Urinary bladder (tissue), 4 donors: ENCODE measurements around the gene ARVCF. TPM values are rescaled to one million over a fixed set of nuclear protein-coding genes. Genes with fewer than 3 reads are reported as not detected.

Experiments
- DNase-seq: peaks from one replicate; pipeline ENCODE4 v3.0.0-alpha.2; 2015; ENCODE audit errors: extremely low spot score
- H3K27ac ChIP-seq: one replicate; pipeline ENCODE4 v1.5.1; 2013; ENCODE audit warnings: low read depth, mild to moderate bottlenecking, moderate library complexity
- H3K36me3 ChIP-seq: one replicate; pipeline ENCODE4 v1.6.1; 2013; ENCODE audit warnings: mild to moderate bottlenecking, moderate library complexity; ENCODE audit not compliant: insufficient read depth
- H3K4me1 ChIP-seq: one replicate; pipeline ENCODE4 v1.6.1; 2013; ENCODE audit warnings: mild to moderate bottlenecking, moderate library complexity; ENCODE audit not compliant: insufficient read depth
- H3K4me3 ChIP-seq: one replicate; pipeline ENCODE4 v1.5.1; 2013; ENCODE audit warnings: low read depth, low read length
- WGBS: extraction: QIAGEN DNeasy Blood & Tissue Kit; methylation state at CpG from one replicate; pipeline ENCODE4 v1.1.7; 2013; 5-methylcytosine and 5-hydroxymethylcytosine counted together
- polyA plus RNA-seq: library from polyadenylated mRNA; stranded (reverse); fragments of 200-250 nt; gene quantifications from one replicate; pipeline ENCODE4 v1.2.3, GENCODE V29; 2013
- total RNA-seq: library from RNA; depleted of rRNA; stranded (reverse); fragments of >200 nt; gene quantifications from one replicate; pipeline ENCODE4 v1.2.3, GENCODE V29; 2014
- donor health status: healthy with polysubstance abuse.
- donor health status: healthy.

Gene ARVCF
- total and polyA plus RNA-seq, 2 donors: 15.4 to 16.0 TPM

DNA sequence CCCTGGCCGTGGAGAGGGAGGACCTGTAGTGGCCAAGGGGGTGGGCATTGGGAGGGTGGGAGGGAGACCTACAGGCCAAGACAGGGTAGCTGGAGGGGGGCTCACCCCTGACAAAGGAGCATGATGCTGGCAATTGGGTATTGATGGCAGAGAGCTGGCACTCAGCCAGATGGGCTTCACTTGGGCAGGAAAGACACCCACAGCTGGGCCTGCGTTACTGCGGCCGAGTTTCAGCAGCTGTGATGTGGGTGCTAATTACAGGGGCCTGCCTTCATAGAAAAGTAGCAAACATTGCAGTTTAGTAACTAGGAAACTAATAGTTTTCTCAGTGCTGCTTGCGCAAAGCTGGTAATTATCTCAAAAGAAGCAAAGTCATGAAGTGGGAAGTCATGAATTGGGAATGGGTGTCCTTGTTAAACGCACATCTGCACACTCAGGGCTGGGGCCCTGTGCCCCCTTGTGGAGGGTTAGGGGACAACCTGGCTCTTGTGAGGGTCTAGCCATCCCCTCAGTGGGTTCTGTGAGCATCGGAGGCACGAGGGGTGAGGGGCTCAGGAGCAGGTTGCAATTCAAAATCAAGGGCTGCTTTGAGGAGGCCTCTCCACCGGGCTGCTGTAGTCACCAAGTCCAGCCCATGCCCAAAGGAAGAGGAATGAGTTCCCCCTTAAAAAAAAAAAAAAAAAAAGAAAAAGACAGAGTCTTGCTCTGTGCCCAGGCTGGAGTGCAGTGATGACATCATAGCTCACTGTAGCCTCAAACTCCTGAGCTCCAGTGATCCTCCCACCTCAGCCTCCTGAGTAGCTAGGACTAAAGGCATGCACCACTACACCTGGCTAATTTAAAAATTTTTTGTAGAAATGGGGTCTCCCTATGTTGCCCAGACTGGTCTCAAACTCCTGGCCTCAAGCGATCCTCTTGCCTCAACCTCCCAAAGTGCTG, 50.6 kb downstream of the ARVCF start:
- Histone ChIP-seq H3K27ac (no peak overlapping the region), H3K4me1 (no peaks in the 10 kb centered on the region), H3K4me3 (no peak overlapping the region), H3K36me3 (peaks cover 4% of the 10 kb centered on the region)
- 84% methylated on average over 10 of the region's 10 CpGs for WGBS
- no peak for DNase-seq

DNA sequence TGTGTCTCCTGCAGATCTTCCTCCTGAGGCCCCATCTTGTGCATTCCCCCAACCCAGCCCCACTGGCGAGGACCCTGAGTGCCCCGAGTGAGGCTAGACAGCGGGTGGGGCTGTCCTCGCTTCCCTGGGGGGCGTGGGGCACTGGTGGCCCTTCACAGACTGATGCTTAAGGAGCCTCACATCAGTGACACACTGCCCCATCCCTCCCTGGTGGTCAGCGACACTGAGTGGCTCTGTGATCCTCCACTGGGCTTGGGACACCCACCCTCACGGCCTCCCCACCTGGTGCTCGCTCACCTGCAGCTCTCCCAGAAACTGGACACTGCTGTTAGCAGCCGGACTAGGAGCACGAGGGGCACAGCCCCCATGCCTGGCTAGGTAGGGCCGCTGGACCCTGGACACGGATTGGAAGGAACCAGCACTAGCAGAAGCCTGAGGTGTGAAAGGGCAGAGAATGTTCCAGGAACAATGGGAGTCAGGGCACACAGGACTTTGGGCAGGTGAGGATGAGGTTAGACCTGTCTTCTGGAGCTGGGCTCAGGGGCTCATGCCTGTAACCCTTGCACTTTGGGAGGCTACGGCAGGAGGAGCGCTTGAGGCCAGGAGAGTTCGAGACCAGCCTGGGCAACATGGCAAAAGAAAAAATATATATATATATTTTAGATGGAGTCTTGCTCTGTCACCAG, 51.8 kb downstream of the ARVCF start:
- Histone ChIP-seq H3K27ac (no peak overlapping the region), H3K4me1 (no peaks in the 10 kb centered on the region), H3K4me3 (no peak overlapping the region), H3K36me3 (peaks cover 4% of the 10 kb centered on the region)
- no peak for DNase-seq
- WGBS: 95% methylated on average over 15 of the region's 15 CpGs

DNA sequence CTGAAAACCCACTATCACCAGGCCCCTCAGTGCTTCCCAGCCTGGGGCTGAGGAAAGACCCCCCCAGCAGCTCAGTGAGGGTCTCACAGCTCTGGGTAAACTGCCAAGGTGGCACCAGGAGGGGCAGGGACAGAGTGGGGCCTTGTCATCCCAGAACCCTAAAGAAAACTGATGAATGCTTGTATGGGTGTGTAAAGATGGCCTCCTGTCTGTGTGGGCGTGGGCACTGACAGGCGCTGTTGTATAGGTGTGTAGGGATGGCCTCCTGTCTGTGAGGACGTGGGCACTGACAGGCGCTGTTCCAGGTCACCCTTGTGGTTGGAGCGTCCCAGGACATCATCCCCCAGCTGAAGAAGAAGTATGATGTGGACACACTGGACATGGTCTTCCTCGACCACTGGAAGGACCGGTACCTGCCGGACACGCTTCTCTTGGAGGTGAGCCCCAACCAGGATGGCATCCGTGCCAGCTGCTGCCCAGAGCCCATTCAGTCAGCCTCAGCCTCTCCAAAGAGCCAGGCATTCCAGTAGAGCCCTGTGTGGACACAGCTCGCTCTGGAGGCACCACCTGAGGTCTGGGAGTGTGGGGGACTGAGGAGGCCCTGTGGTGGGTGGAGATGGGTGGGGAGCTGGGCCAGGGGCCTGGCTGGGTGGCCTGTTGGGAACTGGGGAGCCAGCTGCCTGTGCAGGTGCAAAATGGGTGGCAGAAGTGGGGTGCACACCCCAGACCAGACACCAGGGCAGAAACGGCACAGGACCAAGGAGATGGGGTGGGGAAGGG, 52.6 kb downstream of the ARVCF start:
- Histone ChIP-seq H3K4me3 (no peak overlapping the region), H3K27ac (no peak overlapping the region), H3K4me1 (no peaks in the 10 kb centered on the region), H3K36me3 (peaks cover 4% of the 10 kb centered on the region)
- no peak for DNase-seq
- 85% methylated on average over 12 of the region's 12 CpGs for WGBS

- Histone ChIP-seq H3K4me1 (no peaks in the 10 kb centered on the region), H3K27ac (peak overlapping the region; percentile 31), H3K36me3 (no peaks in the 10 kb centered on the region), H3K4me3 (no peak overlapping the region)
- DNase-seq: no peak
- 74% methylated on average over 30 of the region's 30 CpGs for WGBS
These were observed 53.5 kb downstream of the ARVCF start for GRCh38 chr22:19962909-19963806.

DNA sequence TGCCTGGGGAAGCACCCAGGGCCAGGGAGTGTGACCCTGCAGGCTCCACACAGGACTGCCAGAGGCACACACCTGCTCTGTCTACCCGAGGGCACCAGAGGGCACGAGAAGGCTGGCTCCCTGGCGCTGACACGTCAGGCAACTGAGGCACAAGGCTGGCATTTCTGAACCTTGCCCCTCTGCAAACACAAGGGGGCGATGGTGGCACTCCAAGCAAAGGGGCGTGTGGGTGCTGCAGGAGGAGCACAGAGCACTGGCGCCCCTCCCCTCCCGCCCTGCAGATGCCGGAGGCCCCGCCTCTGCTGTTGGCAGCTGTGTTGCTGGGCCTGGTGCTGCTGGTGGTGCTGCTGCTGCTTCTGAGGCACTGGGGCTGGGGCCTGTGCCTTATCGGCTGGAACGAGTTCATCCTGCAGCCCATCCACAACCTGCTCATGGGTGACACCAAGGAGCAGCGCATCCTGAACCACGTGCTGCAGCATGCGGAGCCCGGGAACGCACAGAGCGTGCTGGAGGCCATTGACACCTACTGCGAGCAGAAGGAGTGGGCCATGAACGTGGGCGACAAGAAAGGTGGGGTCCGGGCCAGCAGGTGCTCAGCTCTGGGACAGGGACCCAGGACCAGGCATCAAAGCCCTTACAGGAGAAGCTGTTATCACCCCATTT, 54.2 kb downstream of the ARVCF start:
- no peak overlapping the region for H3K4me3 ChIP-seq
- no peaks in the 10 kb centered on the region for H3K36me3 ChIP-seq
- peak overlapping the region; percentile 31 for H3K27ac ChIP-seq
- WGBS: 46% methylated on average over 22 of the region's 22 CpGs
- H3K4me1 ChIP-seq: no peaks in the 10 kb centered on the region
- no peak for DNase-seq

- Histone ChIP-seq H3K4me3 (no peak overlapping the region), H3K36me3 (no peaks in the 10 kb centered on the region), H3K4me1 (no peaks in the 10 kb centered on the region), H3K27ac (no peak overlapping the region)
- WGBS: 84% methylated on average over 8 of the region's 8 CpGs
- DNase-seq: no peak
These were observed 54.8 kb downstream of the ARVCF start for GRCh38 chr22:19961868-19962245.

DNA sequence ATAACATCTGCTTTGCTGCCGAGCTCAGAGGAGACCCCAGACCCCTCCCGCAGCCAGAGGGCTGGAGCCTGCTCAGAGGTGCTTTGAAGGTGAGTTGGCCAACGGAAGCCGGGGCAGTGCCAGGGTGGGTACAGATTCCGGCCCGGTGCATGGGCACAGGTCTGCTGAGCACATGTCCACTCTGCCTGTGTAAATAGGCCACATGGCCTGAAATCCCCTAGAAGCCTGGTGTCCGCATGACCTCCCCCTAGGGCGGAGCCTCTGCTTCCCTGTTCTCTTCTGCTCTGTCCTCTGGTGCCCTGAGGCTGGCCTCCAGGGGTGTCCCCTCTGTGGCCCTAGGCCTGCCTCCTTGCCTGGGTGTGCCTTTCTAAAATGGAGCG, 55.4 kb downstream of the ARVCF start:
- Histone ChIP-seq H3K27ac (no peak overlapping the region), H3K36me3 (no peaks in the 10 kb centered on the region), H3K4me3 (no peak overlapping the region), H3K4me1 (no peaks in the 10 kb centered on the region)
- DNase-seq: no peak
- 88% methylated on average over 9 of the region's 9 CpGs for WGBS

GRCh38 chr22:19960491-19961200, 56.0 kb downstream of the ARVCF start:
- DNase-seq: no peak
- WGBS: 86% methylated on average over 12 of the region's 12 CpGs
- Histone ChIP-seq H3K27ac (no peak overlapping the region), H3K4me3 (no peak overlapping the region), H3K36me3 (no peaks in the 10 kb centered on the region), H3K4me1 (no peaks in the 10 kb centered on the region)

GRCh38 chr22:19959587-19960490, 56.8 kb downstream of the ARVCF start:
- Histone ChIP-seq H3K27ac (no peak overlapping the region), H3K36me3 (no peaks in the 10 kb centered on the region), H3K4me3 (no peak overlapping the region), H3K4me1 (no peaks in the 10 kb centered on the region)
- no peak for DNase-seq
- WGBS: 29% methylated on average over 13 of the region's 13 CpGs

GRCh38 chr22:19959043-19959586, 57.5 kb downstream of the ARVCF start:
- no peak overlapping the region for H3K4me3 ChIP-seq
- WGBS: 24% methylated on average over 30 of the region's 30 CpGs
- H3K36me3 ChIP-seq: no peaks in the 10 kb centered on the region
- DNase-seq: no peak
- H3K4me1 ChIP-seq: no peaks in the 10 kb centered on the region
- no peak overlapping the region for H3K27ac ChIP-seq
